Islet precursor cell (in vitro differentiated cells): Measurements from ENCODE around the gene TBC1D22B.
A peak's percentile ranks its signal among the peaks of the same experiment; 100 is the strongest.
"Not testable (repeated sequence)": the region's sequence is repeated elsewhere in the genome, so short reads cannot be mapped to it uniquely, and the experiment has no call there.

Experiments used
- DNase-seq: peaks from one replicate; pipeline ENCODE4 v3.0.0-alpha.2; 2018

TBC1D22B gene

DNA sequence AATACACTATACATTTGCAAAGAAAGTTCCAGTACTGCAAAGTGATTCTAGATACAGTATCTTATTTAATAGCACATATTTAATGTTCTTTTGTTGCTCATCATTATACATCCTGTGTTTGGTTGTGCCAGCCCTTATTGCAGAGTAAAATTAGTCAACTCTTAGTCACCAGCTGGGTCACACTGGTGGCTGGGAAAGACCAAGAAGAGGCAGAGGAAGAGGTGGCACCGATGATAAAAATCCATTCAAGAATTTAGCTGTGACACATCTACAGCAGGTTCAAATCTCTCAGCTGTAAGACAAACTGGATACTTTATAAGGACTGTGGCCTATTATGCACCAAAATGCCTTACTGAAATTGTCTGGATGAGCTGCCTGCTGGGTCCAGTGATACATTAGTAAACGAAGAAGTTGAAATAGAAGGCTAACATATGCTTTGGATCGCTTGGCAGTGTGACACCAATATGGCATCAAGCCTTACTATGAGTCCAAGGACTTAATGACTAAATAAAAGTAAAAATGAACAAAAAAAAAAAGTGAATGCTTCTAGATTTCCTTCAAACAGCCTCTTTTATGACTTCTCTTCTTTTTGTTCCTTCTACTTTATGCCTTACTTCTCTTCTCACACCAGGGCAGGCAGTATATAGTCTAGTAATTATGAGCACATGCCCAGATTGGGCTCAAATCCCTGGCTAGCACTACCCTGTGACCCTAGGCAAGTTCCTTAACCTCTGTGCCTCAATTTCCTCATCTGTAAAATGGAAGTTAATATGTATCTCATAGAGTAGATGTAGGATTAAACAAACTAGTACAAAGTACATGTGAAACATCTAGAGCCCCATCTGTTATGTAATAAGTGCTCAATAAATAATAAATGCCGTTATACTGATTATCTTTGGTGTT, 66.8 kb downstream of the TBC1D22B start:
- peak; percentile 13 for DNase-seq

DNA sequence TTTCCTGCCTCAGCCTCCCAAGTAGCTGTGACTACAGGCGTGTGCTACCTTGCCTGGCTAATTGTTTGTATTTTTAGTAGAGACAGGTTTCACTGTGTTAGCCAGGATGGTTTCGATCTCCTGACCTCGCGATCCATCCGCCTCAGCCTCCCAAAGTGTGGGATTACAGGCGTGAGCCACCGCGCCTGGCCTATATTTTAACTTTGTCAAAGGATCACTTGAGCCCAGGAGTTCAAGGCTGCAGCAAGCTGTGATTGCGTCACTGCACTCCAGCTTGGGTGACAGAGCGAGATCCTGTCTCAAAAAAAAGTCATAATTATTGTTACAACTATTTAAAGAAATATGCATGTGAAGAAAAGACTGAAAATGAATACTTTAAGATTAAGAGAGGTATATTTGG, 72.8 kb downstream of the TBC1D22B start:
- not testable (repeated sequence) for DNase-seq

DNA sequence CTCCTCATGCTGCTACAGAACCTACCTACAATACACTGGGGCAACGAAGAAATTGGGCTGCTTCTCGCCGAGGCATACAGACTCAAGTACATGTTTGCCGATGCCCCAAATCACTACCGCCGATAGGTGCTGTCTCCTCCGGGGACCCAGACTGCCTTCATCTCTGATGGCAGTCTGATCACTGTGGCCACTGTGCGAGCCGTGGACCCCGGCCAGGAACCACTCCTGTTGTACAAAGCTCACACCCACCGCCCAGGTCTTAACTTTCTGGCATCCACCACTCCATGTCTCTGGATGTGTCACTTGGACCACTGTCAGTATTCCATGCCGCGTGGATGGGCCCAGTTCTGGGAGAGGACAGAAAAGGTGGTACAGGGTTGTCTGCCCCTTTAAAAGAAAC, 73.5 kb downstream of the TBC1D22B start:
- no peak for DNase-seq

DNA sequence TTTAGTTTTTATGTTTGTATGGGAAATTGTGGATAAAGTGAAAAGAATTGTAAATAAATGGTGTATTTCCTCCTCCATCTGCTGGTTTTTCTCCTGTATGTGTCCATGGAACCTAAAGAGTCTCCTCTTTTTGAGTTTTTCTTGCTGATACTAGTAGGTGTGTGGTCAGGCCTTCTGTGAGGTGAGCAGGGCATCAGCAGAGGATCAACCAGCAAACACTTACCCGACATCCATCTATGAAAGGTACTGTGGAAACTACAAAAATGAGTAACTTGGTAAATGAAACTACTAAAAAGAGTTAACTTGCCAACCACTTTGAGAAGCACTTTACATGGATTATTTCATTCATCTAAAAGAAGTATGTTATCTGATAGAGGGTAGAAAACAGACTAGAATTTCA, 75.3 kb downstream of the TBC1D22B start:
- DNase-seq, result no peak

DNA sequence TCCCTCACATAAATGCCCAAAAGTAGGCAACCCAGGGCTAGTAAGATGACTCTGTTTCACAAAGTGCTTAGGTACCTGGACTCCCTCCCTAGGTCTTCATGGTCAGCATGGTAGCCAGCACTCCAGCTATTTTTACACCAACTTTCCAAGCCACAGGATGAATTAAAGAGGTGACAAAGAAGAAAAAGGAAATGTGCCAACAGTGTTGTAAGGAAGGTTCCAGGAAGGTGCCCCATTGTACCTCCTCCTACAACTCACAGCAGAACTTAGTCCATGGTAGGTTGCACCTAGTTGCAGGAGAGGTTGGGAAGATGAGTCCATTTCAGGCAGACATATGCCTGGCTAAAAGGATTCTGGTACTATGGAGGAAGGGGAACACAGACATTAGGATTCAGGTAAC, 76.5 kb downstream of the TBC1D22B start:
- no peak for DNase-seq

DNA sequence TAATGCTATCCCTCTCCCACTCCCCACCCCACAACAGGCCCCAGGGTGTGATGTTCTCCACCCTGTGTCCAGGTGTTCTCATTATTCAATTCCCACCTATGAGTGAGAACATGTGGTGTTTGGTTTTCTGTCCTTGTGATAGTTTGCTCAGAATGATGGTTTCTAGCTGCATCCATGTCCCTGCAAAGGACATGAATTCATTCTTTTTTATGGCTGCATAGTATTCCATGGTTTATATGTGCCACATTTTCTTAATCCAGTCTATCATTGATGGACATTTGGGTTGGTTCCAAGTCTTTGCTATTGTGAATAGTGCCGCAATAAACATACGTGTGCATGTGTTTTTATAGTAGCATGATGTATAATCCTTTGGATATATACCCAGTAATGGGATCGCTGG, 80.7 kb downstream of the TBC1D22B start:
- DNase-seq, result not testable (repeated sequence)

DNA sequence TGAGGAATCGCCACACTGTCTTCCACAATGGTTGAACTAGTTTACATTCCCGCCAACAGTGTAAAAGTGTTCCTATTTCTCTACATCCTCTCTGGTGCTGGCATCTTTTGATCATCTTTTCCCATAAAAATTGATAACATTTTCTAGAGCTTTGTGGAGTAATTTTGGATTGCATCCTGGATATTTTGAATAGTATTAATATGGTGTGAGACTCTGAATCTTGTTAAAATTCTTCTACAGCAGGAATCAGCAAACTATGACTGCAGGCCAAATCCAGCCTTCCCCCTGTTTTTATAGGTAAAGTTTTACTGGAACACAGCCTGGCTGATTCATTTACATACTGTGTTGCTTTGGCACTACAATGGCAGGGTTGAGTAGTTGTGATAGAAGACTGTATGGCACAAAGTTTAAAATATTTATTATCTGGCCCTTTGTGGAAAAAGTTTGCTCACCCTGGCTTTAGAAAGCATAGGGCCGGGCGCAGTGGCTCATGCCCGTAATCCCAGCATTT, 81.2 kb downstream of the TBC1D22B start:
- no peak for DNase-seq

DNA sequence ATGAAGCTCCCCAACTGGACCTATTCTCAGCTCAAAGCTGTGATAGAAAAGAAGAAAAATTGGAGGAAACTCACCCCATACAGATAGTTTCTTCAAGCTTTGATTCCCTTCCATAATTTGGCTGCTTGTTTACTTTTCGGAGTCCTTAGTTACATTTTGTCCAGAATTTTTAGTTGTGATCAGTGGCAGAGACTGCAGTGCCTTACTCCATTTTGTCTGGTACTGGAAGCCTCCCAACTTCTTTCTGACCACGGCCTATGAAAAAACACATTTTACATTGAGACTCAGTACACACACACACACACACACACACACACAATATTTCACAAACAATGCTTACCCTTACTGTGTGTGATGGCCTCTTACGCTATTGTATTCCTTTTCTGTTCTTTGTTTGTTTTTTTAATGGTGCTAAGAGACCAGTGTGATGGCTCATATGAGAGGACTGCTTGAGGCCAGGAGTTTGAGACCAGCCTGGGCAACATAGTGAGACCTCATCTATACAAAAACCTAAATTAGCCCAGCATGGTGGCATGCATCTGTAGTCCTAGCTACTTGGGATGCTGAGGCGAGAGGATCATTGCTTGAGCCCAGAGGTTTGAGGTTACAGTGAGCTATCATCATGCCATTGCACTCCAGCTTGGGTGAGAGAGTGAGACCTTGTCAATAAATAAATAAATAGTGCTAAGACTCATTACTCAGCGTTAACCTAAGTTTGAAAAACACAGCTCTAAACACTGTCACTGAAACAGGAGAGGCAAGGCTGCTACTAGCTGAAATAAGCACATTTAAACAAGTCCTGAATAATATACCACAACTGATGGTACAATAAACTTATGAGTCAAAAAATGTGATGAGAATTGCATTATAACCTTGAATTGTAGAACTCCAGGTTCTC, 82.4 kb downstream of the TBC1D22B start:
- no peak for DNase-seq

DNA sequence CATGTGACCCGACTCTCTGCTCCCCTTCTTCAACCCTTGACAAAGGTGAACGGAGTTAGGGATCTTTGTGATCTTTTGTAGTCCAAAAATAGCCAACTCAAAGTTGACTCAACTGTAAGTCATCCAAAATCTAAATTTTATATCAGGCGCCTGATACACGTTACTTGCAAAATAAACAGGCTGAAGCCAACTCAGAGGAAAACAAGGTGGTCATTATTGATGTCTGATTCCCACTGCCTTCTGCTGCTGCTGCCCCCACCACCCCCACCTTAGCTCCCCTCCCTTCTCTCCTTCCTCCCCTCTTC, 83.0 kb downstream of the TBC1D22B start:
- no peak for DNase-seq

DNA sequence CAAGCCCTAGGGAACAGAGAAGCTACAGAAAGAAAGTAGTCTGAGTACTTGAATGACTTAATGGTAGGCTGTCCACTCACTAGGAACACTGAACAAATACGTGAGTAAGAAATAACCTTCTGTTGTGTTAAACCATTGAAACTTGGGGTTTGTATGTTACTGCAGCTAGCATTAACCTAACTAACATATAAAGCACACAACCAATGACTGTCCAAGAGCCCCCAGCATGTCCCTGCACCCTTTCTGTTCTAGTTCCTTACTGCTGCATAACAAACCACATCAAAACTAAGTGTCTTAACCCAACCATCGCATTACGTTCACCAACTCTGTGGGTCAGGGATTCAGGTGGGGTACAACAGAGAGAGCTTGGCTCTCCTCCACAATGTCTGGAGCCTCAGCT, 85.7 kb downstream of the TBC1D22B start:
- DNase-seq, result no peak

DNA sequence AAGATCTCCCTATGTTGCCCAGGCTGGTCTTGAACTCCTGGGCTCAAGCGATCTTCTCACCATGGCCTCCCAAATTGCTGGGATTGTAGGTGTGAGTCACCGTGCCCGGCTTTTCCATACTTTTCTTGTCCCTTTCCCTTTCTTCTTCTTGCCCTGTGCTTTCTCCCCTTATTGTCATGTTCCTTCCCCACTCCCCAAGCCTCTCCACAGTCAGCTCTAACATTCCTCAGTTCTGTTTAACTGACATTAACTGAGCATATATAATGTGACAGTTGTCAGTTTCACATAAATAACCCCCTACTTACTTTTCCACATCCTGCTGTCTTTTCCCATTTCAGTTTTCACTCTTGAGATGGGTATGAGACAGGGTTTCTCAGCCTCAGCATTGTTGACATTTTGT, 86.7 kb downstream of the TBC1D22B start:
- DNase-seq, result no peak

DNA sequence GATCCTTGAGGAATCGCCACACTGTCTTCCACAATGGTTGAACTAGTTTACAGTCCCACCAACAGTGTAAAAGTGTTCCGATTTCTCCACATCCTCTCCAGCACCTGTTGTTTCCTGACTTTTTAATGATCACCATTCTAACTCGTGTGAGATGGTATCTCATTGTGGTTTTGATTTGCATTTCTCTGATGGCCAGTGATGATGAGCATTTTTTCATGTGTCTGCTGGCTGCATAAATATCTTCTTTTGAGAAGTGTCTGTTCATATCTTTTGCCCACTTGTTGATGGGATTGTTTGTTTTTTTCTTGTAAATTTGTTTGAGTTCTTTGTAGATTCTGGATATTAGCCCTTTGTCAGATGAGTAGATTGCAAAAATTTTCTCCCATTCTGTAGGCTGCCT, 88.2 kb downstream of the TBC1D22B start:
- DNase-seq, result not testable (repeated sequence)

DNA sequence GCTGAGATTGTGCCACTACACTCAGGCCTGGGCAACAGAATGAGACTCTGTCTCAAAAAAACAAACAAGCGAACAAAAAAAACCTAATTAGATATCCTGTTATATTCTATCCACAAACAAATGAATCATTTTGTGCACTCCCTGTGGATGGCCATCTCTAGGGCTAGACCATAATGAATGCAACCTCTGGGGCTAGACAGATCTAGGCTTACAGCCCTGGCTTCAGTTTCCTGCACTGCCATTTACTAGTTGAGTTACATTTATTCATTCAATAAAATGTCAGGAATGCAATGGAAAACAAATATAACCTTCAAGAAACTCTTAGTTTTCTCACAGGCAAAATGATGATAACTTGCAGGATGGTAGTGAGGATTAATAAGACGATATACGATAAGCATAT, 89.6 kb downstream of the TBC1D22B start:
- no peak for DNase-seq

DNA sequence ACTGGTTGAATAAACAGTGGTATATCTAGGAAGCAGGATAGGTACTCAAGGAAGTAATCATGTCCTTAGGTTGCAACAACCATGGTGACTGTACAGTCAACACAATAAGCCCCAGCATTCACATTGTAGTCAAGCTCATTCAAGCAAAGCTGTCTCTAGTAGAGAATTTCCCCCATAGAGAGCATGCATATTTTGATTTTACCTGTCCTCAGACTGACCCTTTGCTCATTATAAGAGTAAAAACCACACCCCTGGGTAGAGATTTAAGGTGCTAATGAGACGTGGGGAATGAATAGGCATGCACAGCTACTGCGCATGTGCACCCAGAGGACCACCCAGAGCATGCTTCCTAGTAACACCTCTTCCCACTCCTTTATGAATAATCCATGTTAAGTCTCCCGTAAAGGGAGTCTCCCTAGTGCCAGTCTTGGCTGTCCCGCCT, 90.1 kb downstream of the TBC1D22B start:
- DNase-seq, result no peak

DNA sequence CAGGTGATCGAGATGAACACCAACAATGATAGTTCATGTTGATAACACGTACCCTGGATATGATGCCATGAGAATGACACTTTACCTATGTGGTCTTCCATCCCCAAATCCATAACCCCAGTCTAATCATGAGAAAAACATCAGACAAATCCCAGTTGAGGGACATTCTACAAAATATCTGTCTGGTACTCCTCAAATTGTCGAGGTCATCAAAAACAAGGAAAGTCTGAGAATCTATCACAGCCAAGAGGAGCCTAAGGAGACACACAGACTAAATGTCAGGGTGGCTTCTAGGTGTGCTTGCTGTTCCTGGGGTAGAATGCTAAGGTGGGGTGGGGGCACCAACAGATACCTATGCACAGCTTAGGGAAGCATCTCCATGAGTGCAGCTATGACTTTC, 93.5 kb downstream of the TBC1D22B start:
- no peak for DNase-seq

DNA sequence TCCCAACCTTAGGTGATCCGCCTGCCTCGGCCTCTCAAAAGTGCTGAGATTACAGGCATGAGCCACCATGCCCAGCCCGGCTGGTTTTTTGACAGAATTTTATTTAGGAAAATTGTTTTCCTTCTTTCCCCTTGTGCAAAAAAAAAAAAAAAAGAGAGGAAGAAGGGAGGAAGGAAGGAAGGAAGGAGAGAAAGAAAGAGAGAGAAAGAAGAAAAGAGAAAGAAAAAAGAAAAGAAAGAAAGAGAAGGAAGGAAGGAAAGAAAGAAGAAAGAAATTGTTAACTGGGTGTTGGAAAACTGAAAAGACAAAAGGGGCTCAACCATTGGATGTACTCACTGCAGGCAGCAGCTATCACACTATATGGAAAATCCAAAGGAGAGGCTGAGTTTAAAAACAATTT, 94.8 kb downstream of the TBC1D22B start:
- DNase-seq, result no peak

DNA sequence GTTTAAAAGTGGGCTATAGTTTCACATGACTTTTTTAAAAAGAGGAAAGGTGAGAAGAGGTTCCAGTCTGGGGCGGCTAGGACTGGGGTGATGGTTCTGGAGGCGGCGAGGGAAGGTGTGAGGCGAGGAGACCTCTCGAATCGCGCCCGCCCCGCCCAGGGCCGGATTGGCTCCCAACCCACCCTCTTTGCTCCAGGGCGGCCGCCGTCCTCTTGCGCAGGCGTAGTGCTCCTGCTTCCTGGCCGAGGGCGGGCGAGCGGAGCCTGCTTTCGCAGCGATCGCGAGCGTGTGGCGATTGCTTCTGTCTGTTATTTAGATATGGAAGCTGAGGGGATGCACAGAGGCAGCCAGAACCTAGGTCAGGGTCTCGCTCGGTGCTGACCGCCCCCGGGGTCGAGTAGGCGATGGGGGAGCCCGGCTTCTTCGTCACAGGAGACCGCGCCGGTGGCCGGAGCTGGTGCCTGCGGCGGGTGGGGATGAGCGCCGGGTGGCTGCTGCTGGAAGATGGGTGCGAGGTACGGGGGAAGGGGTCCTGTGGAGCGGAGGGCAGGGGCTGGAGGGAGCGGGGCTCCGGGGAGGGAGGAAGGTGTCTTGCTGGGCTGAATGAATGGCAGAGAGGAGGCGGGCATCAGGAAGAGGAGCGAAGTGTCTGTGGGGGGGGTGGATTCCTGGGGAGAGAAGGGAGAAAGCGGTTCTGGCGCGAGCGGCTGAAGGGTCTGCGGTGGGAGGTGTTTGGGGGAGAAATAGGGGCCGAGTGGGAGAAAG, 96.4 kb downstream of the TBC1D22B start, which contains the start of gene RNF8:
Gene RNF8 (plus strand): TSS at position 223 of the 765 bp plus-strand sequence. CDS start 182 bp downstream, at position 405.
- peak; percentile 95 for DNase-seq

DNA sequence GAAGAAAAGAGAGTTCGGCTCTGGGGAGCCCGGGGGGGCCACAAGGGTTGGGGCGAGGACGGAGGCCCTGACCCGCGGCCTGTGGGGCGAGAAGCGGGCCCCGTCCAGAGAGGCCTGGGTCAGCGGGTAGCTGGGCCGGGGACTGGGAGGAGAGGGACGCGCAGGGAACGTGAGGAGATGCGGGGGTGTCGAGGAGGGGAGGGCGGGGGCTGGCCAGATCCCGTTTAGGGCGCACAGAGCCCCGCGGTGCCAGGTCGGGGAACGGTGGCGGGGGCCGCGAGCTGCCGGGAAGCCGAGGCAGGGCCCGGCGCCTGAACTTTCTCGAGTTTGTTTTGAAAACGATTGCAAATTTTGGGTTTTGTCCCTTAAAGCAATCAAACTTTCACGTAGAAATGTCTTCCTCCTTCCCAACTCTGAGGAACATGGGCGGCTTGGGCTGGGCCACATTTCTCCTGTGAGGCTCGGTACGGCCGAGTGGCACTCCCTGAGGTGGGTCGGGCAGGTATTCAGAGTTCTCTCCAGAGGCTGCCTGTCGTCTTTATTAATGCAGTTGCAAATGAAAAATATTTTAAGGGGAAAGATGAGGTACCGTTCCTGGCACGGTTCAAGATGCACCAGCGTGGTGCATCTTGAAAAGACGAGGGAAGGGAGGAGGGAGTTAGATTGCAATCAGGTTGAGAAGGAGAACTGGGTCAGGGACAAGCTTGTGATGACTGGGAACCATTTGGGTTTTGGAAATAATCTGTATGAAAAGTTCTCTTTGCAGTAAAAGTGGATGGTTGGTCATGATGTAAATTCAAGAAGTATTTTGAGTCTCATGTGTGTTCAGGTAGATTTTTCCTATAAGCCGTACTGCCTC, 97.2 kb downstream of the TBC1D22B start:
- no peak for DNase-seq

DNA sequence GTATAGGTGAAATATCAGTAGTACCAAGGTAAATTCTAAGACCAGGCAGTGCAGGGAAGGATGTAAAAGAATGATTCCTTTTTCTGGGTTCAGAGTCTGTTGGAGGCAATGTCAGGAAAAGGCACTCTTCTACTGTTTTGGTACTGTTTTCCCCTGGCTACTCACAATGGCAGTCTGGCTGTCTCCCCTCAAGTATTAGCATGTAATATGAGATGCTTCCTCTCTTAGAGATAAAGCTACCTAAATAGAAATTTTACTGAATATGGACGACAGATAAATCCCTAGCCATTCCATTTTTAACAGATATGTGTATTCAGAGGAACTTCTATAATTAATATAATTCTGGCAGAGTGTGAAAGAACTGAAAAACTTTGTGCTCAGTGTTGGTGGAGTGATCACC, 99.7 kb downstream of the TBC1D22B start:
- no peak for DNase-seq

DNA sequence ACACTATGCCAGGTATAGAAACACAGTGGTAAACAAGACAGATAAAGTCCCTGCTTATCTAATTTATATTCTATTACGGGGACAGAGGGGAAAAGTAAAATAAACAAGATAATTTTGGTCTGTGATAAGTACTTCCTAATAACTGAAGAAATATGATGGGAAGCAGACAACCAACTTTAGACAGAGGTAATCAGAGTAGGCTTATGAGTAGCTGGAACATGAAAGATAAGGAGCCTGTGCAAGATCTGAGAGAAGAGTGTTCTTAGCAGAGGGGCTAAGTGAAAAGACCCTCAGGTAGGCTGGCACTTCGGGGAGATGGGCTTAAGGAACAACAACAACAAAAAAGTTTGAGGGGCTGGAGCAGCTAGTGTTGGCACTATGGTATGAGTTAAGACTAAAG, 100.3 kb downstream of the TBC1D22B start:
- no peak for DNase-seq

DNA sequence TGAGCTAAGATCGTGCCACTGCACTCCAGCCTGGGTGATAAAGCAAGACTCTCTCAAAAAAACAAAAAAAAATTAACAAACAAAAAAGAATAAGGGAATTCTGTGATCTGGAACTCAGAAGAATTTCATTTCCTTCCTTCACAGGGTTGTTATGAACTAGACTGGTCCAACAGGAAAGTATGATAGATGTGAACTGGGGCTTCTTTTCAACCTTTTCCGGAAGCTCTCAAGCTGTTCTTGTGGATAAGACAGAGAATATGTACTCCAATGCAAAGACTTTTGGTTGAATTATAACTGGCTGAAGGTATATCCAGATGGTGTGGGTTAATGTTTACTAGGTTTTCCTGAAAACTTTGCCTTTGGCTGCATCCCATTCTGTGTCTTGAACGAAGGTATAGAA, 101.5 kb downstream of the TBC1D22B start:
- DNase-seq, result no peak
